MM.1S (cell line): ENCODE measurements around the gene RNF10.

Experiments used
- EZH2 ChIP-seq: fragments of 300-600 bp; sonication (generic); optimal IDR thresholded peaks from 2 replicates; pipeline ENCODE3; 2017; ENCODE audit warnings: low read depth, mild to moderate bottlenecking, antibody characterized with exemption, low read length, mixed read lengths
- EZH2phosphoT487 ChIP-seq: fragments of 300-600 bp; sonication (generic); IDR thresholded peaks from 2 replicates; pipeline ENCODE4 v1.6.1; 2018; ENCODE audit warnings: antibody characterized with exemption, low read length
- TF ChIP-seq, protein P1 (sequence below): fragments of 300-600 bp; sonication (generic); IDR thresholded peaks from 2 replicates; pipeline ENCODE4 v1.5.1; 2016; ENCODE audit warnings: antibody characterized with exemption, low read length, mixed read lengths

DNA sequence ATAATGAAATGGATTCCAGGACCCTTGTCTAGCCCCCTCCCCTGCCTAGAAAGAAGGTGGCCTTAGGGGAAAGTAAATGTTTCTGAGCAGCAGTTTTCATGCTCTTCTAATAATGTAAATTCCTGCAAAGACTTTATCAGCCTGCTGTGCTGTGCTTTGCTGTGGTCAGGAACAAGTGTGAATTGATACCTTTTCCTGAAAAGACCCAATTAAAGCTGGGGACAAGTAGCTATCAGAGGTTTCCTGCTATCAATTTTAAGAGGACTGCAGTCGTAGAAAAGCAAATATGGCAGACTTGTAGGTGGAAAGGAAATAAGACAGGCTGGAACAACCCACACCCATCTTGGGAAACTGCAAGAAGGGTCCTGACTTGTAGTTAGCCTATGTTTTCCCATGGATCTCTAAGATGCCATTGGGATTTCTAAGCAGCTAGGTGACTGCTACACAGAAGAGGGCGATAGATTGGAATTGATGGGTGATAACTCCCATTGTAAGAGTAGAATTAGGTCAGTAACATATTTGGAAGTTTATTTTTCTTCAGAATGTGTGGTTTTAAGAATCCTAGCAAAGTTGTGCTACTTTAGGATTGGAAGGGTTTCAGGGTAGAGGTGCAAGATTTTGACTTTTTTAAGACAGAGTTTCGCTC lies 35.2 kb upstream of the RNF10 start:
- TF ChIP-seq, protein P1, sequence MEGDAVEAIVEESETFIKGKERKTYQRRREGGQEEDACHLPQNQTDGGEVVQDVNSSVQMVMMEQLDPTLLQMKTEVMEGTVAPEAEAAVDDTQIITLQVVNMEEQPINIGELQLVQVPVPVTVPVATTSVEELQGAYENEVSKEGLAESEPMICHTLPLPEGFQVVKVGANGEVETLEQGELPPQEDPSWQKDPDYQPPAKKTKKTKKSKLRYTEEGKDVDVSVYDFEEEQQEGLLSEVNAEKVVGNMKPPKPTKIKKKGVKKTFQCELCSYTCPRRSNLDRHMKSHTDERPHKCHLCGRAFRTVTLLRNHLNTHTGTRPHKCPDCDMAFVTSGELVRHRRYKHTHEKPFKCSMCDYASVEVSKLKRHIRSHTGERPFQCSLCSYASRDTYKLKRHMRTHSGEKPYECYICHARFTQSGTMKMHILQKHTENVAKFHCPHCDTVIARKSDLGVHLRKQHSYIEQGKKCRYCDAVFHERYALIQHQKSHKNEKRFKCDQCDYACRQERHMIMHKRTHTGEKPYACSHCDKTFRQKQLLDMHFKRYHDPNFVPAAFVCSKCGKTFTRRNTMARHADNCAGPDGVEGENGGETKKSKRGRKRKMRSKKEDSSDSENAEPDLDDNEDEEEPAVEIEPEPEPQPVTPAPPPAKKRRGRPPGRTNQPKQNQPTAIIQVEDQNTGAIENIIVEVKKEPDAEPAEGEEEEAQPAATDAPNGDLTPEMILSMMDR, result no peak
- TF ChIP-seq EZH2 (no peak), EZH2phosphoT487 (no peak)
